ENCODE data around the gene NUDT11.
A peak's percentile ranks its signal among the peaks of the same experiment; 100 is the strongest.
"Not testable (repeated sequence)": the region's sequence is repeated elsewhere in the genome, so short reads cannot be mapped to it uniquely, and the experiment has no call there.

Gene NUDT11
- total RNA-seq: 0 to 0.29 (median 0.06) reads per million in 18 experiments

GRCh38 chrX:51496501-51497291 is at the start of gene NUDT11:
TSS of gene NUDT11 (minus strand) at chrX:51496592. CDS start at chrX:51496444, 148 bp downstream.
- DNase-seq: peak in 1 of 2 donors; percentile 1

- no peak for DNase-seq
Observed at GRCh38 chrX:51520393-51520792, 24.0 kb upstream of the NUDT11 start.

GRCh38 chrX:51519131-51519530 is 22.7 kb upstream of the NUDT11 start:
- DNase-seq: not testable (repeated sequence)

DNA sequence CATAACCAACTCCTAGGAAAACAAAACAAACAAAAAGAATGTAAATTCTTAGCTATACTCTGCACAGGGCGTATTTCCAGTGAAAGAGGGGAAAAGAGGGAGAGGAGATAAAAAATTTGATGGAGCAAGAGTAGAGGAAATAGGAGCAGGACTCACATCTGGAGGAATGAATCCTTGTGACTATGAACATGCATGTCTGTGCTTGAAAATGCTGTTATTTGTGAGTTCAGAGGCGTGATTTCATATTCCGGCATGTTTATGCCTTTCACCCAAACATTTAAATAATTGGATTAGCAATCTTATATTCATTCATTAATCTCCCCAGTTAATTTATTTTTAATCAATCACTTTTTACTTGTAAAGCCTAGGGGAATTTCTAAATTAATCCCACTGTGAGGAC is 11.2 kb upstream of the NUDT11 start:
- no peak for DNase-seq

DNA sequence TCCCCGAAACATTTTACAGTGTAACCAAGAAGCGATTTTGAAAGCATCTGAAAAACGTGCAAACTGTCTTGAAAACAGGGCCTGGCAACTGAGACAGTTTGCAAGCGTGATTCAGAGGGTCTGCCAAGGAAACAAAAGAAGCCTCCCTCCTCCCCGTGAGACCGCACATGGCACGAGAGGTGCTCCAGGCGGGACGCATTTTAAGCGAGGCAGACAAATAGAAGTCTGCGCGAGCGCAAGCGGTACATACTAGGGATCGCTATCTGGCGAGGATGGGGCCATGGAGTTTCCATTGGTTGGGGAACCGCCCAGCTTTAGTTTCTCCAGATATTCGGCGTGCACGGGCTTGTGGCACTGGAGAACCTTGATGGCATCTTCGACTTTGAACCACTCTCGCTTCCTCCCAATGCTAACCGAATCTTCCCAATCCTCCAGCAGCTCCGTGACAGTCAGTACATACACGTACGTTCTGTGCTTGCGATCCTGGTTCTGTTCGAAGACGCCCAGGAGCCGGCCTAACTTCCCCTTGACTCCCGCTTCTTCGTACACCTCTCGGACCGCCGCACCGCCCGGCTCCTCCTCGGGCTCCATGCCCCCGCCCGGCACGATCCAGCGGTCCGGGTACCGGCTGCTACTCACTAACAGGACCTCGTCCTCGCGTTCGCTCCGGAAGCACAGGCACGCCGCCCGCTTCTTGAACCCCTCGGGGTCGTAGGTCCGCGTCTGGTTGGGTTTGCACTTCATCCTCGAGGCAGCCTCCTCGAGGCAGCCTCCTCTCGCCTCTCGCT is 497 bp downstream of the NUDT11 start:
- not testable (repeated sequence) for DNase-seq

DNA sequence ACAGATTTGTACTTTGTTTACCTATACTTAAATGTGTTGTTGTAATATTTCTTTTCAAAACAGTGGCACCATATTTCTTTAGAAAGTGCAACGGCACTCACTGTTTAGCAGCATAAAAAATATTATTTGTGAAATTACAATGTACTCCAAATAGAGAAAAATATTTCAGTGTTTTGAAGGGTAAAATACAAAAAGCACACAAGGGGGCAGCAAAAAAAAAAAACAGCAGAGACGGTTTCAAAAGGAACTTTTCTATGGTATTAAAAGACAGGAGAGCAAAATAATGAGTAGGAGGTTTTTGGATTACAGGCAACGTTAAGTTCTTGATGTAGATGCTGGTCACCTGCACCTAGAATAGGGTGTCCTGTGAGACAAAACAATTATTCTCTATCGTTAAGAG is 2.0 kb downstream of the NUDT11 start:
- DNase-seq: no peak

DNA sequence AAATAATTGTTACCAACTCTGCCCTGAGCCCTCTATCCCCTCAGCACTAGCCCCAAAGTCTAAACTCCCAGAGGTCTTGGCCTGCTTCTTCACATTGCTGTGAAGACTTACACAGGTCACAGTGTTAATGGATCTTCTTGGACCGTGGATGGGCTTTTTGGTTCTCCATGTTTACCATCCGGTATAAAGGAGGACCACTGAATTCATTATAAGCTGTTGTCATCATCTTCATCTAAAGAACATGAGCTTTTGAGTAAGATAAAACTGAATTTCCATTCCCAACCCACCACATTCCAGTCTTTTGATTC is 8.5 kb downstream of the NUDT11 start:
- no peak for DNase-seq

- peak in 1 of 2 donors; percentile 1 for DNase-seq
Observed at GRCh38 chrX:51484616-51485015, 11.8 kb downstream of the NUDT11 start.

- not testable (repeated sequence) for DNase-seq
Observed at GRCh38 chrX:51482411-51482810, 14.0 kb downstream of the NUDT11 start.

- no peak for DNase-seq
Observed at GRCh38 chrX:51476930-51477329, 19.5 kb downstream of the NUDT11 start.

GRCh38 chrX:51463322-51463721 is 33.1 kb downstream of the NUDT11 start:
- no peak for DNase-seq

DNA sequence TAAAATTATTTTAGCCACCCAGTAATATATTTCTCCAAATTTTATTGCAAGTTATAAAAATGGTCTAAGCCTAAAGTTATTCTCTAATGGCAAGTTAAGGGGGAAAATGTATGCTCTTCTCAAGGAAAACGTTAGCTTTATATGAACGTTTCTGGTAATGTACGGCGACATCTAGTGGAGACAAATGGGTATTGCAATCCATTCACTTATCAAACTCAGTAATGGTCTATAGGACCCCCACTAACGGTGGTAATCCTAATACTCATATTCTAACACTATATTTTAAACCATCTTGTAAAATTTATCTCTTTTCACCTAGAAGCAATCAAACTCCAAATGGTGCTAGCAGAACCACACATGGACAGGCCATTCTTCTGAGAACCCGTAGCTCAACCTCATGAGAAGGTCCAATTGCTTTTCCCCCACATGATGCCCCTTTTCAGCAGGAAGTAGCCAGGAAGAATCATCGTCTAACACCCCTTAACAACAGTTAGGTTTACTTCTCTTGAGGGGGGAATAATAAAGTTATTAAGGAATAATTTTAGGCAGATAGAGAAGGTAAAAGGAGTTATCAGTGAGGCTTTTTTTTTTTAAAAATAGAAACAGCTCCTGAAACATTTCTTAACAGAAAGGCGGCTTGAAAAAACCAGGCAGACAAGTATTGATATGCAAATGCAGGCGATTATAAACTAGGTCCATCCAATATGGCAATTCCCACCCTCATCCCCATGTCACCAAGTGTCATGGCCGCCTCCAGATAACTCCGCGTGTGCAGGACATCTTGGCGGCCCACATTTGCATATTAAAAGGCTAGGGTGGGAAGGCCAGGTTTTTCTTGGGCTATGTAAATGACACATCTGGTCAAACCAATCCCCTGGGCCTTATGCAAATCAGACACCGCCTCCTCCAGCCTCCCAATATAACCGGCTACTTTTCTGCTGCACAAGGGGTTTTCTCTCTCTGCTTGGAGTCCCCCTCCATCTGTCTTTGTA is 35.0 kb downstream of the NUDT11 start:
- peak; percentile 20 to 22 for DNase-seq

- DNase-seq: peak; percentile 12 to 41
Observed at GRCh38 chrX:51459125-51459524, 37.3 kb downstream of the NUDT11 start.

DNA sequence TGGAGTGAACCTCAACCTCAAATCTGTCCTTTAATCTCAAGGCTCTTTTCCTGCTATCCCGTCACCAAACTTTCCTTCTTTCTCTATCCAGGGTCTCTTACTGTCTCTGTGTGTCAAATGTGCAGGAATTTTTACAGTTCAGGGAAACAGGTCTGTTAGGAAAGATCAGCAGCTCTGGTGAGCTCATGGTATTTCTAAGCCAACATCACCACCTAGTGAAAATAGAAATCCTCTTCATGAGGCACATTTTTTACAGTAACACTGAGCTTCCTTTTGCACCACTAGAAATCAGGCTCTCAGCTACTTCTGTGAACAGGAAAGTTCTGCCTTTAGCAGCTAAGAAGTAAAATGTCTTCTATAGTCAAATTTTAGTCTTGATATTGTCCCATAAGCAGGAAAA is 39.6 kb downstream of the NUDT11 start:
- DNase-seq: no peak

GRCh38 chrX:51456246-51456645 is 40.1 kb downstream of the NUDT11 start:
- no peak for DNase-seq

DNA sequence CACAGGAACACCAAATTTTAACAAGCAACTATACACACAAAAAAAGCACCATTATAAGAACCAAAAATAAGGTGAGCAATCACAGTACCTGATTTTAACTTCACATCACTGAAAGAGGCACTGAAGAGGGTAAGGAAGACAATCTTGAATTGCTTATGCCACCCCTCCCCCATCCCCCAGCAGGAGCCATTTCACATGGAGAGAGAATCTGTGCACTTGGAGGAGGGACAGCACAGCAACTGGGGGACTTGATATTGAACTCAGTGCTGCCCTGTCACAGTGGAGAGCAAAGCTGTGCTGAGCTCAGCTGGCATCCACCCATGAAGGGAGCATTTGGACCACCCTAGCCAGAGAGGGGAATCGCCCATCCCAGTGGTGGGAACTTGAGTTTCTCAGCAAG is 56.0 kb downstream of the NUDT11 start:
- no peak for DNase-seq
